Measurements from ENCODE around the gene SLIT3. TPM values are rescaled to one million over a fixed set of nuclear protein-coding genes. Genes with fewer than 3 reads are reported as not detected.

The SLIT3 gene
- total and polyA plus RNA-seq, 2 donors (not counting 3 experiments of a cell fraction or from before 2014, with no cell fraction given), result 0.90 to 1.0 TPM

DNA sequence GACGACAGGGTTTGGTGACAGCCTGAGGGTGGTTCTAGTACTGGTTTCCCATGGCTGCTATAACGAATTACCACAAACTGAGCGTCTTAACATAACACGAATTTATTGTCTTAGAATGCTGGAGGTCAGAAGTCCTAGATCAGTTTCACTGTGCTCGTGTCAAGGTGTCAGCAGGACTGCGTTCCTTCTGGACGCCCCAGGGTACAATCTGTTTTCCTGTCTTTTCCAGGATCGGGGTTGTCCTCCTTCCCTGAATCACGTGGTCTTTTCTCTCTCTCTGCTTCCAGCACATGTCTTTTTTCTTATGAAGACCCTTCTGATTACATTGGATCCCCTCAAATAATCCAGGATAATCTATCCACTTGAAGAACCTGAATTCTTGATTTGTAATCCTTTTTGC, 430.0 kb downstream of the SLIT3 start:
- Histone ChIP-seq H3K4me1 (ENCODE audit: control insufficient read depth, extremely low read depth, insufficient read depth, low read length) (no peaks in the 10 kb centered on the region), H3K9me3 (replicated peaks; ENCODE audit: control insufficient read depth, insufficient read depth, low read length) (no peaks in the 10 kb centered on the region), H2AFZ (ENCODE audit: low read depth, low read length) (no peak overlapping the region), H3K9ac (replicated peaks; ENCODE audit: extremely low read depth, insufficient read depth, low read length) (no peak overlapping the region), H3K4me2 (ENCODE audit: insufficient read depth, low read length) (no peak overlapping the region), H3K4me3 (replicated peaks in 1 of 3; ENCODE audit: insufficient read depth in 1 of 3, low read depth in 1 of 3, low read length in 3 of 3) (no peak overlapping the region), H3K79me2 (ENCODE audit: control insufficient read depth, insufficient read depth, low read length) (no peaks in the 10 kb centered on the region), H4K20me1 (replicated peaks; ENCODE audit: control insufficient read depth, extremely low read depth, insufficient read depth, low read length) (no peaks in the 10 kb centered on the region), H3K27ac (ENCODE audit: insufficient read depth, low read depth, low read length) (no peak overlapping the region), H3K9me1 (replicated peaks; ENCODE audit: control insufficient read depth, extremely low read depth, insufficient read depth, low read length) (no peaks in the 10 kb centered on the region), H3K36me3 (ENCODE audit: control insufficient read depth in 2 of 2, extremely low read depth in 1 of 2, insufficient read depth in 2 of 2, low read length in 2 of 2) (no peaks in the 10 kb centered on the region), H3K27me3 (ENCODE audit: control insufficient read depth in 2 of 2, insufficient read depth in 2 of 2, low read length in 2 of 2) (no peaks in the 10 kb centered on the region)
- ChIA-PET POLR2A (no interaction called here), CTCF (no interaction called here)
- FAIRE-seq (no peak), DNase-seq (ENCODE audit: low read depth, low spot score) (no peak)
- BruUV-seq (replicated peaks), result no TSS peak
- dilution Hi-C loops (cut with MboI; ENCODE audit: extremely low pct_ligation_motif_present, low sequenced_read_pairs) (no loop called here), intact Hi-C loops (cut with micrococcal nuclease) (no loop called here)
- TF ChIP-seq JUN (IDR thresholded peaks at IDR 0.05; ENCODE audit: borderline replicate concordance, insufficient read depth, insufficient read length, low read depth) (no peak), POLR2AphosphoS5 (IDR thresholded peaks at IDR 0.05; ENCODE audit: insufficient read depth, low read depth, low read length) (no peak), POLR2A (IDR thresholded peaks at IDR 0.05; ENCODE audit: low read depth, low read length) (no peak), FOS (IDR thresholded peaks at IDR 0.05; ENCODE audit: borderline replicate concordance, insufficient read depth, low read length) (no peak), GATA2 (IDR thresholded peaks at IDR 0.05; ENCODE audit: insufficient read depth, insufficient read length, low read depth, low read length) (no peak), EZH2 (IDR thresholded peaks at IDR 0.05; ENCODE audit: borderline replicate concordance, low read depth, low read length, severe bottlenecking) (no peak)
- TF ChIP-seq, protein P1, sequence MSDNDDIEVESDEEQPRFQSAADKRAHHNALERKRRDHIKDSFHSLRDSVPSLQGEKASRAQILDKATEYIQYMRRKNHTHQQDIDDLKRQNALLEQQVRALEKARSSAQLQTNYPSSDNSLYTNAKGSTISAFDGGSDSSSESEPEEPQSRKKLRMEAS (IDR thresholded peaks at IDR 0.05; ENCODE audit: insufficient read depth, insufficient read length), result no peak

DNA sequence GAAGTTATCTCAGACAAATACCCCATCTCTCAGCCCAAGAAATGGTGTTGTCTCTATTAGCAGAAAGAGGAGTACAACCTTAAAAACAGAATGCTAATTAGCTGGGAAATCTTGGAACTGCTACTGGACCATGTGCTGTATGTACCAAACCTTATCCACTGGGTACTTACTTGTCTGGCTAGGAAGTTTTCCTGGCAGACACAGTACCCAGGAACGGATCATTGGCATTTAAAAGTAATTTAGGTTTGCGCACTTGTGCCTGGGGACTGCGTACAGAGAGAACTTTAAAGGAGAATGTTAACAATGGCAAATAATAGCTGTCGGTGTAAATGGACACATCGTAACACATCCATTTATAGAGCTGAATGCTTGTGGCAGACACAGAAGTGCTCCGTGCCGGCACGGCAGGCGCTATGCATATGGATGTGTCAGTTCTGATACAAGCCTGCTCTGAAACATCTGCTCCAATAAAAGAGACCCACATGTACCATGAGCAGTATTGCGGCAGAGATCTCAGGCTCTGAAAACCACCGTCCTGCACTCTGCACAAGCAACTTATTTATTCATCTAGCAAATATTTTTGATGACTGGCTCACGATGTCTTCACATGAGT, 431.2 kb downstream of the SLIT3 start:
- BruUV-seq (replicated peaks), result no TSS peak
- CTCF ChIA-PET, result no interaction called here
- no peak overlapping the region for H3K4me2 ChIP-seq (ENCODE audit: insufficient read depth, low read length)

More for the DNA sequence above, 431.2 kb downstream of the SLIT3 start:
- H2AFZ ChIP-seq (ENCODE audit: low read depth, low read length), result no peak overlapping the region
- H3K27me3 ChIP-seq (ENCODE audit: control insufficient read depth in 2 of 2, insufficient read depth in 2 of 2, low read length in 2 of 2), result no peaks in the 10 kb centered on the region
- no peak overlapping the region for H3K9ac ChIP-seq (replicated peaks; ENCODE audit: extremely low read depth, insufficient read depth, low read length)
- no peaks in the 10 kb centered on the region for H3K9me1 ChIP-seq (replicated peaks; ENCODE audit: control insufficient read depth, extremely low read depth, insufficient read depth, low read length)
- POLR2A ChIA-PET, result no interaction called here
- TF ChIP-seq POLR2A (IDR thresholded peaks at IDR 0.05; ENCODE audit: low read depth, low read length) (no peak), GATA2 (IDR thresholded peaks at IDR 0.05; ENCODE audit: insufficient read depth, insufficient read length, low read depth, low read length) (no peak), FOS (IDR thresholded peaks at IDR 0.05; ENCODE audit: borderline replicate concordance, insufficient read depth, low read length) (no peak), EZH2 (IDR thresholded peaks at IDR 0.05; ENCODE audit: borderline replicate concordance, low read depth, low read length, severe bottlenecking) (no peak), MYC (IDR thresholded peaks at IDR 0.05; ENCODE audit: low read depth, low read length) (no peak)
- TF ChIP-seq, protein P2, sequence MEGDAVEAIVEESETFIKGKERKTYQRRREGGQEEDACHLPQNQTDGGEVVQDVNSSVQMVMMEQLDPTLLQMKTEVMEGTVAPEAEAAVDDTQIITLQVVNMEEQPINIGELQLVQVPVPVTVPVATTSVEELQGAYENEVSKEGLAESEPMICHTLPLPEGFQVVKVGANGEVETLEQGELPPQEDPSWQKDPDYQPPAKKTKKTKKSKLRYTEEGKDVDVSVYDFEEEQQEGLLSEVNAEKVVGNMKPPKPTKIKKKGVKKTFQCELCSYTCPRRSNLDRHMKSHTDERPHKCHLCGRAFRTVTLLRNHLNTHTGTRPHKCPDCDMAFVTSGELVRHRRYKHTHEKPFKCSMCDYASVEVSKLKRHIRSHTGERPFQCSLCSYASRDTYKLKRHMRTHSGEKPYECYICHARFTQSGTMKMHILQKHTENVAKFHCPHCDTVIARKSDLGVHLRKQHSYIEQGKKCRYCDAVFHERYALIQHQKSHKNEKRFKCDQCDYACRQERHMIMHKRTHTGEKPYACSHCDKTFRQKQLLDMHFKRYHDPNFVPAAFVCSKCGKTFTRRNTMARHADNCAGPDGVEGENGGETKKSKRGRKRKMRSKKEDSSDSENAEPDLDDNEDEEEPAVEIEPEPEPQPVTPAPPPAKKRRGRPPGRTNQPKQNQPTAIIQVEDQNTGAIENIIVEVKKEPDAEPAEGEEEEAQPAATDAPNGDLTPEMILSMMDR (IDR thresholded peaks at IDR 0.05; ENCODE audit: extremely low read depth in 1 of 2, insufficient read depth in 1 of 2, low read depth in 1 of 2, low read length in 2 of 2), result no peak
- dilution Hi-C loops (cut with MboI; ENCODE audit: extremely low pct_ligation_motif_present, low sequenced_read_pairs), result no loop called here
- H4K20me1 ChIP-seq (replicated peaks; ENCODE audit: control insufficient read depth, extremely low read depth, insufficient read depth, low read length), result no peaks in the 10 kb centered on the region
- intact Hi-C loops (cut with micrococcal nuclease), result no loop called here
- DNase-seq (ENCODE audit: low read depth, low spot score), result no peak
- H3K79me2 ChIP-seq (ENCODE audit: control insufficient read depth, insufficient read depth, low read length), result no peaks in the 10 kb centered on the region
- H3K9me3 ChIP-seq (replicated peaks; ENCODE audit: control insufficient read depth, insufficient read depth, low read length), result no peaks in the 10 kb centered on the region
- H3K4me3 ChIP-seq (replicated peaks in 1 of 3; ENCODE audit: insufficient read depth in 1 of 3, low read depth in 1 of 3, low read length in 3 of 3), result no peak overlapping the region
- no peak overlapping the region for H3K27ac ChIP-seq (ENCODE audit: insufficient read depth, low read depth, low read length)
- no peaks in the 10 kb centered on the region for H3K36me3 ChIP-seq (ENCODE audit: control insufficient read depth in 2 of 2, extremely low read depth in 1 of 2, insufficient read depth in 2 of 2, low read length in 2 of 2)
- no peaks in the 10 kb centered on the region for H3K4me1 ChIP-seq (ENCODE audit: control insufficient read depth, extremely low read depth, insufficient read depth, low read length)
- FAIRE-seq, result no peak
